Measurements from ENCODE around the gene SLC39A11. TPM values are rescaled to one million over a fixed set of nuclear protein-coding genes. Genes with fewer than 3 reads are reported as not detected.

Gene SLC39A11
- total RNA-seq, 1 experiment from 2014 or later = 15.2 TPM

- WGBS (ENCODE audit: extremely low coverage, insufficient read length, low lambda C conversion rate) = no CpG with 5 or more reads among the region's 2 CpGs
- Histone ChIP-seq H4K8ac (replicated peaks; ENCODE audit: insufficient read length, low read depth, low read length) (no peak overlapping the region), H3K9me3 (ENCODE audit: control insufficient read depth, low read depth, low read length) (no peaks in the 10 kb centered on the region), H3K23me2 (ENCODE audit: insufficient read length, low read depth, low read length, poor library complexity, severe bottlenecking) (no peaks in the 10 kb centered on the region), H2BK12ac (ENCODE audit: insufficient read length, low read depth, low read length) (no peak overlapping the region), H3T11ph (ENCODE audit: low read length) (no peak overlapping the region), H3K27me3 (ENCODE audit: insufficient read depth, low read length) (no peaks in the 10 kb centered on the region), H2BK15ac (ENCODE audit: low read depth, low read length) (no peak overlapping the region), H3K56ac (ENCODE audit: insufficient read length, low read depth, low read length) (no peak overlapping the region), H3K4me2 (ENCODE audit: insufficient read depth, insufficient read length, low read length) (no peak overlapping the region), H3K4ac (ENCODE audit: low read depth, low read length) (no peak overlapping the region), H3K18ac (ENCODE audit: insufficient read length, low read depth, low read length) (no peak overlapping the region), H2BK20ac (ENCODE audit: low read depth, low read length, poor library complexity, severe bottlenecking) (no peak overlapping the region), H2AK5ac (ENCODE audit: insufficient read length, low read length) (no peak overlapping the region), H3K14ac (ENCODE audit: insufficient read depth, low read length) (no peak overlapping the region), H2BK120ac (ENCODE audit: low read depth, low read length, poor library complexity, severe bottlenecking) (no peak overlapping the region), H3K9ac (ENCODE audit: extremely low read depth, insufficient read length, low read length) (no peak overlapping the region), H2BK5ac (ENCODE audit: insufficient read length, low read length) (no peak overlapping the region), H4K91ac (ENCODE audit: insufficient read length, low read depth, low read length) (no peak overlapping the region), H3K4me1 (ENCODE audit: insufficient read depth, low read length) (no peaks in the 10 kb centered on the region), H4K5ac (ENCODE audit: insufficient read length, low read depth, low read length) (no peak overlapping the region), H3K27ac (ENCODE audit: insufficient read length, low read depth, low read length) (no peak overlapping the region), H3K23ac (ENCODE audit: insufficient read length, low read depth, low read length) (no peak overlapping the region), H4K20me1 (ENCODE audit: control insufficient read depth, insufficient read depth, insufficient read length) (no peaks in the 10 kb centered on the region), H3K79me1 (ENCODE audit: insufficient read depth, low read depth, low read length, poor library complexity, severe bottlenecking) (no peaks in the 10 kb centered on the region), H2AFZ (ENCODE audit: low read length) (no peak overlapping the region), H3K79me2 (ENCODE audit: insufficient read depth, low read length) (no peaks in the 10 kb centered on the region; the same call in 1 of the 2 replicates)
- TF ChIP-seq CTCF (conservative IDR thresholded peaks at IDR 0.05) = no peak
- Mint-ChIP-seq H3K27ac (no peak overlapping the region; a peak in 1 of 7 replicates), H3K27me3 (ENCODE audit: low read depth) (no peaks in the 10 kb centered on the region; the same call in none of the 2 replicates), H3K9me3 (peaks cover 4 to 6% of the 10 kb centered on the region in 2 experiments; a peak in 4 of 5 replicates), H3K36me3 (ENCODE audit: insufficient read depth in 1 of 3, low read depth in 3 of 3) (peaks cover 0 to 9% (median 4%) of the 10 kb centered on the region in 3 experiments; a peak in 3 of 7 replicates), H3K4me1 (peaks cover 3 to 6% of the 10 kb centered on the region in 2 experiments; a peak in 3 of 4 replicates), H3K4me3 (no peak overlapping the region)
- DNase-seq = no peak
These were observed 69.8 kb downstream of the SLC39A11 start for GRCh38 chr17:73022694-73023093.
